Panc1 (cell line): ENCODE results near the gene SCRG1. TPM values are rescaled to one million over a fixed set of nuclear protein-coding genes. Genes with fewer than 3 reads are reported as not detected.

ENCODE experiments used
- ATAC-seq: fragments of 200-7000 bp; cut with Tn5 transposase; 2 replicates; pipeline ENCODE4 v1.9.1; 2020; ENCODE audit warnings: mild to moderate bottlenecking, moderate library complexity
- BruUV-seq: library from RNA; stranded (reverse); fragments of 400-500 nt; replicated peaks from 2 replicates; lab custom pipeline; 2021; lab: Mats Ljungman, UMichigan
- CTCF ChIA-PET: fragments of 300-600 bp; sonication (Branson Sonifier 250); formaldehyde crosslinking; loops from one replicate; lab custom pipeline; 2022; ENCODE audit warnings: antibody characterized with exemption; lab: Charles Lee
- POLR2A ChIA-PET: fragments of 300-600 bp; sonication (Branson Sonifier 250); formaldehyde crosslinking; loops from one replicate; lab custom pipeline; 2022; ENCODE audit warnings: antibody characterized with exemption; lab: Charles Lee
- DNase-seq: peaks from one replicate; pipeline ENCODE4 v3.0.0-alpha.2; 2010; ENCODE audit warnings: low read depth, low spot score
- H3K27ac ChIP-seq: 2 replicates; pipeline ENCODE4 v1.5.1; 2011; ENCODE audit warnings: mild to moderate bottlenecking, low read length, inconsistent platforms
- H3K27me3 ChIP-seq: fragments of 200-500 bp; sonication (Bioruptor generic); 2 replicates; pipeline ENCODE4 v1.6.0; 2014; ENCODE audit warnings: low read length, inconsistent platforms; ENCODE audit not compliant: control insufficient read depth, insufficient read depth
- H3K36me3 ChIP-seq: fragments of 200-500 bp; sonication (Bioruptor generic); 2 replicates; pipeline ENCODE4 v1.5.1; 2014; ENCODE audit warnings: inconsistent platforms, mild to moderate bottlenecking, low read length, moderate library complexity; ENCODE audit not compliant: control insufficient read depth, insufficient read depth
- H3K4me1 ChIP-seq: 2 replicates; pipeline ENCODE4 v1.5.1; 2011; ENCODE audit warnings: inconsistent platforms, mild to moderate bottlenecking, low read length, moderate library complexity; ENCODE audit not compliant: control insufficient read depth, insufficient read depth
- H3K4me3 ChIP-seq, 2 experiments: 2 replicates each; pipeline ENCODE4 v1.5.1; 2011 to 2012; ENCODE audit warnings: low read depth in 2 of 2, low read length in 2 of 2, mild to moderate bottlenecking in 2 of 2, inconsistent platforms in 1 of 2, moderate library complexity in 1 of 2
- H3K9me3 ChIP-seq: fragments of 200-500 bp; sonication (Bioruptor generic); 2 replicates; pipeline ENCODE4 v1.5.1; 2014; ENCODE audit warnings: low read depth, mild to moderate bottlenecking, inconsistent platforms, low read length, moderate library complexity; ENCODE audit not compliant: control insufficient read depth, insufficient read depth
- CTCF ChIP-seq: fragments of 450-650 bp; IDR thresholded peaks from 2 replicates; pipeline ENCODE4 v1.5.1; 2017; ENCODE audit warnings: mild to moderate bottlenecking
- POLR2AphosphoS5 ChIP-seq: IDR thresholded peaks from 2 replicates; pipeline ENCODE4 v1.6.1; 2012; ENCODE audit warnings: mild to moderate bottlenecking, low read depth, low read length, moderate library complexity
- SIN3A ChIP-seq: IDR thresholded peaks from 2 replicates; pipeline ENCODE4 v1.6.1; 2012; ENCODE audit warnings: low read depth, mild to moderate bottlenecking, low read length, moderate library complexity, borderline replicate concordance; ENCODE audit not compliant: insufficient read depth
- TCF7L2 ChIP-seq: IDR thresholded peaks from 2 replicates; pipeline ENCODE4 v1.6.1; 2011; ENCODE audit warnings: mild to moderate bottlenecking, low read depth, low read length, inconsistent platforms
- in situ Hi-C: cut with HindIII; loops from 2 replicates; pipeline ENCODE4 v1.10.0; 2016; ENCODE audit warnings: low sequenced_read_pairs, low pct_unique_long_range_greater_than_20kb
- intact Hi-C: fragments of 100-400 bp; cut with micrococcal nuclease; formaldehyde crosslinking; loops from one replicate; pipeline ENCODE4 v1.10.0; 2022; ENCODE audit not compliant: unreplicated experiment
- total RNA-seq: library from RNA; stranded (reverse); gene quantifications from one replicate; pipeline ENCODE4 v1.2.1, GENCODE V29; 2021; ENCODE audit not compliant: unreplicated experiment
- TF ChIP-seq, protein P1 (sequence below), 2 experiments: IDR thresholded peaks; 2 replicates each; pipeline ENCODE4 v1.6.1; 2011 to 2012; ENCODE audit warnings: low read depth in 2 of 2, control low read depth in 1 of 2, low read length in 1 of 2, mild to moderate bottlenecking in 1 of 2, moderate library complexity in 1 of 2; ENCODE audit not compliant: insufficient read depth in 1 of 2

The SCRG1 gene
- total RNA-seq, 1 experiment from 2014 or later = not detected

GRCh38 chr4:173367946-173368345 is 31.0 kb downstream of the SCRG1 start:
- in situ Hi-C loops = no loop called here
- BruUV-seq = no TSS peak
- ATAC-seq (no peak), DNase-seq (no peak)
- POLR2A ChIA-PET = interaction anchor here (0.8 kb wide), 1 partner anchor 182 kb away, joined by 9 read pairs; no protein-coding TSS in a partner anchor
- H3K27me3 ChIP-seq = no peaks in the 10 kb centered on the region
- H3K36me3 ChIP-seq = peaks cover 3% of the 10 kb centered on the region; the same call in 1 of the 2 replicates
- CTCF ChIA-PET = no interaction called here
- H3K4me1 ChIP-seq = no peaks in the 10 kb centered on the region
- no peak overlapping the region for H3K4me3 ChIP-seq
- H3K27ac ChIP-seq = no peak overlapping the region
- intact Hi-C loops = loop anchor here (5.0 kb wide), 1 partner anchor 36 kb away; the partner anchor contains the start of gene HMGB2
- TF ChIP-seq POLR2AphosphoS5 (no peak), SIN3A (no peak), CTCF (no peak), TCF7L2 (no peak)
- TF ChIP-seq, protein P1, sequence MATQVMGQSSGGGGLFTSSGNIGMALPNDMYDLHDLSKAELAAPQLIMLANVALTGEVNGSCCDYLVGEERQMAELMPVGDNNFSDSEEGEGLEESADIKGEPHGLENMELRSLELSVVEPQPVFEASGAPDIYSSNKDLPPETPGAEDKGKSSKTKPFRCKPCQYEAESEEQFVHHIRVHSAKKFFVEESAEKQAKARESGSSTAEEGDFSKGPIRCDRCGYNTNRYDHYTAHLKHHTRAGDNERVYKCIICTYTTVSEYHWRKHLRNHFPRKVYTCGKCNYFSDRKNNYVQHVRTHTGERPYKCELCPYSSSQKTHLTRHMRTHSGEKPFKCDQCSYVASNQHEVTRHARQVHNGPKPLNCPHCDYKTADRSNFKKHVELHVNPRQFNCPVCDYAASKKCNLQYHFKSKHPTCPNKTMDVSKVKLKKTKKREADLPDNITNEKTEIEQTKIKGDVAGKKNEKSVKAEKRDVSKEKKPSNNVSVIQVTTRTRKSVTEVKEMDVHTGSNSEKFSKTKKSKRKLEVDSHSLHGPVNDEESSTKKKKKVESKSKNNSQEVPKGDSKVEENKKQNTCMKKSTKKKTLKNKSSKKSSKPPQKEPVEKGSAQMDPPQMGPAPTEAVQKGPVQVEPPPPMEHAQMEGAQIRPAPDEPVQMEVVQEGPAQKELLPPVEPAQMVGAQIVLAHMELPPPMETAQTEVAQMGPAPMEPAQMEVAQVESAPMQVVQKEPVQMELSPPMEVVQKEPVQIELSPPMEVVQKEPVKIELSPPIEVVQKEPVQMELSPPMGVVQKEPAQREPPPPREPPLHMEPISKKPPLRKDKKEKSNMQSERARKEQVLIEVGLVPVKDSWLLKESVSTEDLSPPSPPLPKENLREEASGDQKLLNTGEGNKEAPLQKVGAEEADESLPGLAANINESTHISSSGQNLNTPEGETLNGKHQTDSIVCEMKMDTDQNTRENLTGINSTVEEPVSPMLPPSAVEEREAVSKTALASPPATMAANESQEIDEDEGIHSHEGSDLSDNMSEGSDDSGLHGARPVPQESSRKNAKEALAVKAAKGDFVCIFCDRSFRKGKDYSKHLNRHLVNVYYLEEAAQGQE (IDR thresholded peaks at IDR 0.05; ENCODE audit: insufficient read depth in 1 of 2, low read depth in 2 of 2, low read length in 1 of 2) = no peak
- no peaks in the 10 kb centered on the region for H3K9me3 ChIP-seq

GRCh38 chr4:173367285-173367684 is 31.6 kb downstream of the SCRG1 start:
- peaks cover 3% of the 10 kb centered on the region; the same call in 1 of the 2 replicates for H3K36me3 ChIP-seq
- no peaks in the 10 kb centered on the region for H3K9me3 ChIP-seq
- POLR2A ChIA-PET = interaction anchor here (0.8 kb wide), 2 partner anchors 32 to 182 kb away, joined by 3 to 9 read pairs; no protein-coding TSS in a partner anchor
- DNase-seq = no peak
- in situ Hi-C loops (no loop called here), intact Hi-C loops (loop anchor here (5.0 kb wide), 1 partner anchor 35 kb away; the partner anchor contains the start of gene HMGB2)
- no peak for ATAC-seq
- H3K27ac ChIP-seq = no peak overlapping the region
- TF ChIP-seq POLR2AphosphoS5 = no peak
- no peak for TF ChIP-seq TCF7L2
- no peak for TF ChIP-seq CTCF
- TF ChIP-seq, protein P1 (IDR thresholded peaks at IDR 0.05; ENCODE audit: insufficient read depth in 1 of 2, low read depth in 2 of 2, low read length in 1 of 2) = no peak
- no peak for TF ChIP-seq SIN3A
- no TSS peak for BruUV-seq
- H3K4me3 ChIP-seq = no peak overlapping the region
- CTCF ChIA-PET = no interaction called here
- no peaks in the 10 kb centered on the region for H3K27me3 ChIP-seq
- no peaks in the 10 kb centered on the region for H3K4me1 ChIP-seq
